AG04450 (cell line): ENCODE measurements around the gene ATP6V1B1. TPM values are rescaled to one million over a fixed set of nuclear protein-coding genes. Genes with fewer than 3 reads are reported as not detected.

ENCODE experiments used
- CTCF ChIA-PET: fragments of 300-600, 350-600 bp; formaldehyde crosslinking; extraction: SDS; loops from one replicate; lab custom pipeline; 2022; ENCODE audit warnings: antibody characterized with exemption, inconsistent platforms; lab: Charles Lee
- POLR2A ChIA-PET: fragments of 350-600 bp; formaldehyde crosslinking; extraction: SDS; loops from one replicate; lab custom pipeline; 2021; ENCODE audit warnings: antibody characterized with exemption, inconsistent platforms; lab: Yijun Ruan, JAX
- DNase-seq: peaks from one replicate; pipeline ENCODE4 v3.0.0-alpha.2; 2011; ENCODE audit warnings: low read depth, low spot score
- H3K27ac ChIP-seq: one replicate; pipeline ENCODE4 v1.5.1; 2012; ENCODE audit warnings: low read depth, low read length, control low read depth
- H3K27me3 ChIP-seq: one replicate; pipeline ENCODE4 v1.6.0; 2012; ENCODE audit warnings: low read length; ENCODE audit not compliant: control insufficient read depth, insufficient read depth
- H3K4me3 ChIP-seq: 2 replicates; pipeline ENCODE4 v1.5.1; 2011; ENCODE audit warnings: mild to moderate bottlenecking, low read depth, low read length, control low read depth
- H3K9me3 ChIP-seq: 2 replicates; pipeline ENCODE4 v1.5.1; 2012; ENCODE audit warnings: low read length; ENCODE audit not compliant: control insufficient read depth, insufficient read depth
- polyA plus RNA-seq: library from polyadenylated mRNA; depleted of rRNA; stranded (reverse); fragments of >200 nt; gene quantifications from 2 replicates; pipeline ENCODE4 v1.2.3, GENCODE V29; 2011
- TF ChIP-seq, protein P1 (sequence below): IDR thresholded peaks from 2 replicates; pipeline ENCODE4 v1.5.1; 2011; ENCODE audit warnings: low read depth, low read length, control low read depth, inconsistent platforms

ATP6V1B1 gene
- polyA plus RNA-seq, 1 experiment, result 0.82 TPM

GRCh38 chr2:70922235-70923234, 13.2 kb upstream of the ATP6V1B1 start:
- Histone ChIP-seq H3K27ac (no peak overlapping the region), H3K27me3 (no peaks in the 10 kb centered on the region), H3K4me3 (no peak overlapping the region), H3K9me3 (no peaks in the 10 kb centered on the region)
- ChIA-PET CTCF (interaction anchor here (0.9 to 3.4 kb wide), 6 partner anchors 23 to 61 kb away, joined by 3 to 98 read pairs (median 4); no protein-coding TSS in a partner anchor), POLR2A (no interaction called here)
- TF ChIP-seq, protein P1, sequence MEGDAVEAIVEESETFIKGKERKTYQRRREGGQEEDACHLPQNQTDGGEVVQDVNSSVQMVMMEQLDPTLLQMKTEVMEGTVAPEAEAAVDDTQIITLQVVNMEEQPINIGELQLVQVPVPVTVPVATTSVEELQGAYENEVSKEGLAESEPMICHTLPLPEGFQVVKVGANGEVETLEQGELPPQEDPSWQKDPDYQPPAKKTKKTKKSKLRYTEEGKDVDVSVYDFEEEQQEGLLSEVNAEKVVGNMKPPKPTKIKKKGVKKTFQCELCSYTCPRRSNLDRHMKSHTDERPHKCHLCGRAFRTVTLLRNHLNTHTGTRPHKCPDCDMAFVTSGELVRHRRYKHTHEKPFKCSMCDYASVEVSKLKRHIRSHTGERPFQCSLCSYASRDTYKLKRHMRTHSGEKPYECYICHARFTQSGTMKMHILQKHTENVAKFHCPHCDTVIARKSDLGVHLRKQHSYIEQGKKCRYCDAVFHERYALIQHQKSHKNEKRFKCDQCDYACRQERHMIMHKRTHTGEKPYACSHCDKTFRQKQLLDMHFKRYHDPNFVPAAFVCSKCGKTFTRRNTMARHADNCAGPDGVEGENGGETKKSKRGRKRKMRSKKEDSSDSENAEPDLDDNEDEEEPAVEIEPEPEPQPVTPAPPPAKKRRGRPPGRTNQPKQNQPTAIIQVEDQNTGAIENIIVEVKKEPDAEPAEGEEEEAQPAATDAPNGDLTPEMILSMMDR, result no peak
- no peak for DNase-seq

- no peaks in the 10 kb centered on the region for H3K9me3 ChIP-seq
- no peaks in the 10 kb centered on the region for H3K27me3 ChIP-seq
- DNase-seq, result no peak
- CTCF ChIA-PET, result interaction anchor here (0.9 to 1.6 kb wide), 5 partner anchors 10 to 62 kb away, joined by 3 to 5 read pairs (median 4); no protein-coding TSS in a partner anchor
- no peak overlapping the region for H3K4me3 ChIP-seq
- TF ChIP-seq, protein P1, result no peak
- POLR2A ChIA-PET, result no interaction called here
- H3K27ac ChIP-seq, result no peak overlapping the region
Observed at GRCh38 chr2:70923378-70924015, 12.2 kb upstream of the ATP6V1B1 start.

DNA sequence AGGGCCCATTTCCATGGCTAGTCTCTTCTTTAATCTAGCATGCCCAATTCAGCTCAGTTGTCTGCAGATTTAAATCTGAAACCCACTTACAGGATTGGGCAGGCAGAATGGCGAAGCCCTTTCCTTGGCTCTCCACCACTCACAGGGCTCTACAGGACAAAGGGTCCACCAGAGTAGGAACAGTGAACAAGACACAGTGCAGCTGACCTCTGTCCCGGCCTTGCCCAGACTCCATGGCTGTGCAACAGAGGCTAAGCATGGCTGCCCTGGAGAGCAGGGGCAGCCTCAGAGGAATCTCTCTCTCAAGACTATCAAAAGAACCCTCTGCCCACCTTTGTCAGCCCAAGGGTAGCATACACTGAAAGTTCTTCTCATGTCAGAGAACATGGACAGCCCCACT, 9.7 kb upstream of the ATP6V1B1 start:
- Histone ChIP-seq H3K9me3 (no peaks in the 10 kb centered on the region), H3K27ac (no peak overlapping the region), H3K27me3 (no peaks in the 10 kb centered on the region), H3K4me3 (no peak overlapping the region)
- CTCF ChIA-PET, result interaction anchor here (0.7 to 1.7 kb wide), 2 partner anchors 20 to 24 kb away, joined by 3 to 4 read pairs; no protein-coding TSS in a partner anchor
- DNase-seq, result no peak
- TF ChIP-seq, protein P1, result no peak
- POLR2A ChIA-PET, result no interaction called here

- no peak for DNase-seq
- ChIA-PET POLR2A (no interaction called here), CTCF (no interaction called here)
- TF ChIP-seq, protein P1, result no peak
- no peak overlapping the region for H3K4me3 ChIP-seq
- H3K9me3 ChIP-seq, result no peaks in the 10 kb centered on the region
- H3K27ac ChIP-seq, result no peak overlapping the region
- H3K27me3 ChIP-seq, result no peaks in the 10 kb centered on the region
Observed at GRCh38 chr2:70927138-70927537, 8.6 kb upstream of the ATP6V1B1 start.
